Activated CD4-positive, alpha-beta T cell treated with anti-CD3 and anti-CD28 coated beads, Interleukin-2, amount 10 ng/mL, durations not matched to agents 24 days and 14 days (primary cell): ENCODE results near the gene ATP7A. TPM values are rescaled to one million over a fixed set of nuclear protein-coding genes. Genes with fewer than 3 reads are reported as not detected.
"Not testable (repeated sequence)": the region's sequence is repeated elsewhere in the genome, so short reads cannot be mapped to it uniquely, and the experiment has no call there.

Experiments used
- DNase-seq: peaks from one replicate; pipeline ENCODE4 v3.0.0; 2022
- H3K27ac Mint-ChIP-seq: one replicate; pipeline ENCODE4 v1.8.0; 2022; ENCODE audit warnings: mild to moderate bottlenecking, mixed read lengths
- H3K27me3 Mint-ChIP-seq: one replicate; pipeline ENCODE4 v1.8.0; 2022; ENCODE audit warnings: mixed read lengths
- H3K36me3 Mint-ChIP-seq: one replicate; pipeline ENCODE4 v1.8.0; 2022; ENCODE audit warnings: low read depth, mild to moderate bottlenecking, mixed read lengths
- H3K4me1 Mint-ChIP-seq: one replicate; pipeline ENCODE4 v1.8.0; 2021; ENCODE audit warnings: mixed read lengths
- H3K4me3 Mint-ChIP-seq: one replicate; pipeline ENCODE4 v1.8.0; 2022; ENCODE audit warnings: mild to moderate bottlenecking, moderate library complexity, mixed read lengths
- H3K9me3 Mint-ChIP-seq: one replicate; pipeline ENCODE4 v1.8.0; 2021; ENCODE audit warnings: mixed read lengths
- intact Hi-C: fragments of 100-400 bp; cut with micrococcal nuclease; formaldehyde crosslinking; loops from one replicate; pipeline ENCODE4 v1.15.1; 2023
- total RNA-seq: library from RNA; stranded (reverse); gene quantifications from 2 replicates; pipeline ENCODE4 v1.2.3, GENCODE V29; 2022

The ATP7A gene
- total RNA-seq, 1 donor from 2014 or later, result 8.1 TPM

GRCh38 chrX:78074088-78074487, 163.6 kb downstream of the ATP7A start:
- peaks cover 5% of the 10 kb centered on the region for H3K9me3 Mint-ChIP-seq
- DNase-seq, result no peak
- no peak overlapping the region for H3K4me3 Mint-ChIP-seq
- no peak overlapping the region for H3K27ac Mint-ChIP-seq
- H3K36me3 Mint-ChIP-seq, result peaks cover 4% of the 10 kb centered on the region
- intact Hi-C loops, result no loop called here
- H3K27me3 Mint-ChIP-seq, result no peaks in the 10 kb centered on the region
- peaks cover 11% of the 10 kb centered on the region for H3K4me1 Mint-ChIP-seq

GRCh38 chrX:78075787-78076389, 165.4 kb downstream of the ATP7A start:
- Mint-ChIP-seq H3K36me3 (peaks cover 4% of the 10 kb centered on the region), H3K27ac (peak overlapping the region; percentile 51), H3K4me1 (peaks cover 11% of the 10 kb centered on the region), H3K27me3 (peaks cover 3% of the 10 kb centered on the region), H3K4me3 (peak overlapping the region; percentile 5), H3K9me3 (peaks cover 5% of the 10 kb centered on the region)
- DNase-seq, result no peak
- intact Hi-C loops, result no loop called here

GRCh38 chrX:78081413-78081812, 170.9 kb downstream of the ATP7A start:
- intact Hi-C loops, H3K27ac Mint-ChIP-seq, H3K4me1 Mint-ChIP-seq, H3K36me3 Mint-ChIP-seq, H3K27me3 Mint-ChIP-seq, DNase-seq, H3K4me3 Mint-ChIP-seq, H3K9me3 Mint-ChIP-seq: not testable (repeated sequence)

GRCh38 chrX:78092296-78092695, 181.8 kb downstream of the ATP7A start:
- Mint-ChIP-seq H3K9me3 (peaks cover 7% of the 10 kb centered on the region), H3K4me3 (no peak overlapping the region), H3K27ac (no peak overlapping the region), H3K36me3 (no peaks in the 10 kb centered on the region), H3K4me1 (peaks cover 4% of the 10 kb centered on the region), H3K27me3 (peaks cover 13% of the 10 kb centered on the region)
- intact Hi-C loops, result no loop called here
- DNase-seq, result peak; percentile 65

GRCh38 chrX:78098108-78098507, 187.6 kb downstream of the ATP7A start:
- Mint-ChIP-seq H3K9me3 (peaks cover 4% of the 10 kb centered on the region), H3K27me3 (no peaks in the 10 kb centered on the region), H3K4me3 (no peak overlapping the region), H3K27ac (no peak overlapping the region), H3K4me1 (peaks cover 16% of the 10 kb centered on the region), H3K36me3 (peaks cover 3% of the 10 kb centered on the region)
- intact Hi-C loops, result no loop called here
- DNase-seq, result no peak

Other genes with a start within 250 kb of the ATP7A start
- gene ATRX, start 124.5 kb upstream of the ATP7A start, total RNA-seq, result 62.3 and 72.9 TPM in 2 replicates
- 41.2 and 44.0 TPM in 2 replicates for gene MAGT1, start 15.3 kb upstream of the ATP7A start, total RNA-seq
- gene COX7B, start 11.2 kb upstream of the ATP7A start, total RNA-seq, result 281 and 301 TPM in 2 replicates
- 0.38 and 0.79 TPM in 2 replicates for gene PGAM4, start 58.9 kb downstream of the ATP7A start, total RNA-seq
- gene PGK1, start 193.6 kb downstream of the ATP7A start, total RNA-seq, result 1,039 and 1,063 TPM in 2 replicates
- gene TAF9B, start 229.0 kb downstream of the ATP7A start, total RNA-seq, result 14.6 and 16.1 TPM in 2 replicates